Activated CD4-positive, CD25-positive, alpha-beta regulatory T cell treated with anti-CD3 and anti-CD28 coated beads, Interleukin-2, amount 50 U/mL, for 24 hours (primary cell): Measurements from ENCODE around the gene SHISA2.
"Not testable (repeated sequence)": the region's sequence is repeated elsewhere in the genome, so short reads cannot be mapped to it uniquely, and the experiment has no call there.

Experiments used
- ATAC-seq, 2 donors: fragments of 150-1000 bp; cut with Tn5 transposase; one replicate each; pipeline ENCODE4 v1.10.0; 2021; ENCODE audit warnings: mild to moderate bottlenecking in 1 of 2, moderate library complexity in 1 of 2

SHISA2 gene

GRCh38 chr13:26051657-26052311 lies at the start of gene SHISA2:
TSS of gene SHISA2 (minus strand) at chr13:26052016. CDS start at chr13:26050975, 1,041 bp downstream.
- ATAC-seq, result peak; percentile 59 to 72

GRCh38 chr13:26095846-26096610 lies 44.2 kb upstream of the SHISA2 start:
- no peak for ATAC-seq

- ATAC-seq, result no peak
Measured at GRCh38 chr13:26095338-26095737, 43.5 kb upstream of the SHISA2 start.

- not testable (repeated sequence) for ATAC-seq
Measured at GRCh38 chr13:26076821-26077220, 25.0 kb upstream of the SHISA2 start.

- ATAC-seq, result no peak
Measured at GRCh38 chr13:26075498-26075897, 23.7 kb upstream of the SHISA2 start.

GRCh38 chr13:26074706-26075105 lies 22.9 kb upstream of the SHISA2 start:
- ATAC-seq, result no peak

GRCh38 chr13:26072335-26072734 lies 20.5 kb upstream of the SHISA2 start:
- ATAC-seq, result not testable (repeated sequence)

- no peak for ATAC-seq
Measured at GRCh38 chr13:26071691-26072090, 19.9 kb upstream of the SHISA2 start.

- not testable (repeated sequence) for ATAC-seq
Measured at GRCh38 chr13:26069642-26070041, 17.8 kb upstream of the SHISA2 start.

- not testable (repeated sequence) for ATAC-seq
Measured at GRCh38 chr13:26068372-26068771, 16.6 kb upstream of the SHISA2 start.

- ATAC-seq, result no peak
Measured at GRCh38 chr13:26067601-26068000, 15.8 kb upstream of the SHISA2 start.

GRCh38 chr13:26066492-26066891 lies 14.7 kb upstream of the SHISA2 start:
- not testable (repeated sequence) for ATAC-seq

- no peak for ATAC-seq
Measured at GRCh38 chr13:26062853-26063444, 11.1 kb upstream of the SHISA2 start.

- no peak for ATAC-seq
Measured at GRCh38 chr13:26061947-26062346, 10.1 kb upstream of the SHISA2 start.

- ATAC-seq, result no peak
Measured at GRCh38 chr13:26061256-26061655, 9.4 kb upstream of the SHISA2 start.

GRCh38 chr13:26060357-26060756 lies 8.5 kb upstream of the SHISA2 start:
- no peak for ATAC-seq

- no peak for ATAC-seq
Measured at GRCh38 chr13:26058704-26059103, 6.9 kb upstream of the SHISA2 start.

- ATAC-seq, result no peak
Measured at GRCh38 chr13:26054896-26055295, 3.1 kb upstream of the SHISA2 start.

GRCh38 chr13:26053418-26053980 lies 1.7 kb upstream of the SHISA2 start:
- ATAC-seq, result peak in 1 of 2 donors; percentile 33

- no peak for ATAC-seq
Measured at GRCh38 chr13:26052337-26052736, 521 bp upstream of the SHISA2 start.

- ATAC-seq, result no peak
Measured at GRCh38 chr13:26051231-26051656, 572 bp downstream of the SHISA2 start.

GRCh38 chr13:26050568-26051230 lies 1.1 kb downstream of the SHISA2 start:
- ATAC-seq, result no peak

- ATAC-seq, result no peak
Measured at GRCh38 chr13:26048741-26049140, 3.1 kb downstream of the SHISA2 start.
